Endothelial cell of umbilical vein (primary cell): ENCODE results near the gene SORCS2.

Source experiments
- CTCF ChIP-seq, 2 donors: IDR thresholded peaks; 1 replicate in 1 of 2; 2 replicates in 1 of 2; pipeline ENCODE4 v1.5.1; 2011; ENCODE audit warnings: low read length in 2 of 2, mild to moderate bottlenecking in 2 of 2, moderate library complexity in 2 of 2, control low read depth in 1 of 2, inconsistent platforms in 1 of 2, low read depth in 1 of 2; ENCODE audit not compliant: insufficient read depth in 1 of 2; ENCODE audit errors: extremely low read depth in 1 of 2
- EZH2 ChIP-seq: IDR thresholded peaks from 2 replicates; pipeline ENCODE4 v1.6.1; 2012; ENCODE audit warnings: borderline replicate concordance, low read depth, mild to moderate bottlenecking, moderate library complexity, low read length, inconsistent platforms; ENCODE audit not compliant: severe bottlenecking
- FOS ChIP-seq: IDR thresholded peaks from 2 replicates; pipeline ENCODE4 v1.6.1; 2011; ENCODE audit warnings: mild to moderate bottlenecking, low read length, moderate library complexity, borderline replicate concordance; ENCODE audit not compliant: insufficient read depth
- MYC ChIP-seq: IDR thresholded peaks from one replicate; pipeline ENCODE4 v1.6.1; 2011; ENCODE audit warnings: mild to moderate bottlenecking, low read depth, low read length
- POLR2A ChIP-seq: IDR thresholded peaks from 2 replicates; pipeline ENCODE4 v1.6.1; 2012; ENCODE audit warnings: low read depth, mild to moderate bottlenecking, control low read depth, low read length
- POLR2AphosphoS5 ChIP-seq: IDR thresholded peaks from 2 replicates; pipeline ENCODE4 v1.6.1; 2012; ENCODE audit warnings: low read depth, mild to moderate bottlenecking, control low read depth, low read length, moderate library complexity; ENCODE audit not compliant: insufficient read depth
- TF ChIP-seq, protein P1 (sequence below): IDR thresholded peaks from 2 replicates; pipeline ENCODE4 v1.6.1; 2011; ENCODE audit not compliant: insufficient read depth, insufficient read length

DNA sequence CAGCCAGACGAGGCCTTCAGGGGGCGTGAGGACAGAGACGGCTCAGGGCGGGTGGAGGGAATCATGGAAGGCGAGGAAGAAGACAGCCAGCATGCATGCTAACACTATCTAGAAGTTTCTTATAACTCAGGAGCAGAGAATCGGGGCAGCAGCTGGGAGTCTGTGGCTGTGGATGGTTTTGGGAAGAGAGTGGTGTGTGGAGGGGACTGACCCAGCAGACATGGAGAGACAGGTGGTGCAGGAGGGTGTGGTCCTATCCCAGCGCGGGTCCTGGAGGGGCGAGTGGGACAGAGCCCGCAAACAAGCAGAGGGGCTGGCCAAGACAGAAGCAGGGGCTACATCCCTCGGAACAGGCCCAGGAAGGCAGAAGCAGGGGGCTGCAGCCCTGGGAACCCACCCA, 555.2 kb downstream of the SORCS2 start:
- TF ChIP-seq CTCF (IDR thresholded peaks at IDR 0.05; ENCODE audit: extremely low read depth in 1 of 2, insufficient read depth in 1 of 2, low read depth in 1 of 2, low read length in 2 of 2) (no peak), POLR2AphosphoS5 (no peak), POLR2A (no peak), EZH2 (no peak), MYC (no peak), FOS (no peak)
- TF ChIP-seq, protein P1, sequence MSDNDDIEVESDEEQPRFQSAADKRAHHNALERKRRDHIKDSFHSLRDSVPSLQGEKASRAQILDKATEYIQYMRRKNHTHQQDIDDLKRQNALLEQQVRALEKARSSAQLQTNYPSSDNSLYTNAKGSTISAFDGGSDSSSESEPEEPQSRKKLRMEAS: no peak
